ENCODE measurements around the gene PCDH7.

PCDH7 gene

GRCh38 chr4:30753316-30753715 is 33.1 kb downstream of the PCDH7 start:
- no peak for TF ChIP-seq CTCF (conservative IDR thresholded peaks at IDR 0.05; ENCODE audit: low read depth, low read length)
- H3K4me3 ChIP-seq (ENCODE audit: low read depth, low read length), result no peak overlapping the region
- peak; percentile 65 for DNase-seq (ENCODE audit: low read depth)

- DNase-seq (ENCODE audit: low read depth), result peak; percentile 55
- H3K4me3 ChIP-seq (ENCODE audit: low read depth, low read length), result no peak overlapping the region
- TF ChIP-seq CTCF (conservative IDR thresholded peaks at IDR 0.05; ENCODE audit: low read depth, low read length), result no peak
These were observed 33.9 kb downstream of the PCDH7 start for GRCh38 chr4:30754021-30754420.

- no peak overlapping the region for H3K4me3 ChIP-seq (ENCODE audit: low read depth, low read length)
- DNase-seq (ENCODE audit: low read depth), result peak; percentile 26
- no peak for TF ChIP-seq CTCF (conservative IDR thresholded peaks at IDR 0.05; ENCODE audit: low read depth, low read length)
These were observed 35.2 kb downstream of the PCDH7 start for GRCh38 chr4:30755346-30755745.

- DNase-seq (ENCODE audit: low read depth), result no peak
- TF ChIP-seq CTCF (conservative IDR thresholded peaks at IDR 0.05; ENCODE audit: low read depth, low read length), result no peak
- H3K4me3 ChIP-seq (ENCODE audit: low read depth, low read length), result no peak overlapping the region
These were observed 36.4 kb downstream of the PCDH7 start for GRCh38 chr4:30756553-30756952.

- TF ChIP-seq CTCF (conservative IDR thresholded peaks at IDR 0.05; ENCODE audit: low read depth, low read length), result no peak
- peak; percentile 87 for DNase-seq (ENCODE audit: low read depth)
These were observed 37.2 kb downstream of the PCDH7 start for GRCh38 chr4:30757357-30757756.

DNA sequence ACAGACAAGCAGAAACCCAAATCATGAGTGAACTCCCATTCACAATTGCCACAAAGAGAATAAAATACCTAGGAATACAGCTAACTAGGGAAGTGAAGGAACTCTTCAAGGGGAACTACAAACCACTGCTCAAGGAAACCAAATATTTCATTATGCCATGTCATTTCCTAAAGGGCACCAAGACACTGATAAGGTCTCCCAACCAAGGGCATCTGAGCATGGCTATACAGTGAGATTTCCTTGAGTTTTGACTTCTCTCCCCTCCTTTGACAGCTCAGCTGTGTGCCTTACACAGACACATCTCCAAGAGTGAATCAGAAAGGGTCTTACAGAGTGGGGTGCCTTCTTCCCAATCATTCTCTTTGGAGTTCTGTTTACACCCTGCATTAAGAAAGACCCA is 40.4 kb downstream of the PCDH7 start:
- TF ChIP-seq CTCF (conservative IDR thresholded peaks at IDR 0.05; ENCODE audit: low read depth, low read length), result no peak
- no peak overlapping the region for H3K4me3 ChIP-seq (ENCODE audit: low read depth, low read length)
- DNase-seq (ENCODE audit: low read depth), result no peak

More at GRCh38 chr4:30757357-30757756, 37.2 kb downstream of the PCDH7 start:
- no peak overlapping the region for H3K4me3 ChIP-seq (ENCODE audit: low read depth, low read length)

DNA sequence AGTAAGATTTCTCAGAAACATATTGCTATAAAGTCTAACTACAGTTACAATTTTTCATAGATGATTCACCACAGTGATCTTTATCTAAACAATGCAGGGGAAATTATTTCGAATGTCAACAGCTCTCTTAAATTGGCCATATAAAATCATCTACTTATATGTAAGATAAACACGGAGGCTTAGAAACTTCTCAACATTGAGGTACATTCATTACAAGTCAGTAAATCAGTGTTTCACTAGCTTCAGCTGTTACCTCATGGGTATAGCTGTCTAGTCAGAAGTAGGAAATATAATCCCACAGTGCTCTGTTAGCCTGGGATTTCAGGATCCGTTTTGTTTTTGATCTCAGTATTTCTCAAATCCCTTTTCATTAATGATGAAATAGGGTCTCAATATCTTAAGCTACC is 43.2 kb downstream of the PCDH7 start:
- TF ChIP-seq CTCF (conservative IDR thresholded peaks at IDR 0.05; ENCODE audit: low read depth, low read length), result no peak
- no peak overlapping the region for H3K4me3 ChIP-seq (ENCODE audit: low read depth, low read length)
- DNase-seq (ENCODE audit: low read depth), result peak; percentile 34
